GM18526 (cell line): ENCODE results near the gene TDRD9.

Source experiments
- POLR2A ChIP-seq: IDR thresholded peaks from 3 replicates; pipeline ENCODE4 v1.6.1; 2011; ENCODE audit not compliant: insufficient read length; ENCODE audit errors: extremely low read depth

Gene TDRD9

DNA sequence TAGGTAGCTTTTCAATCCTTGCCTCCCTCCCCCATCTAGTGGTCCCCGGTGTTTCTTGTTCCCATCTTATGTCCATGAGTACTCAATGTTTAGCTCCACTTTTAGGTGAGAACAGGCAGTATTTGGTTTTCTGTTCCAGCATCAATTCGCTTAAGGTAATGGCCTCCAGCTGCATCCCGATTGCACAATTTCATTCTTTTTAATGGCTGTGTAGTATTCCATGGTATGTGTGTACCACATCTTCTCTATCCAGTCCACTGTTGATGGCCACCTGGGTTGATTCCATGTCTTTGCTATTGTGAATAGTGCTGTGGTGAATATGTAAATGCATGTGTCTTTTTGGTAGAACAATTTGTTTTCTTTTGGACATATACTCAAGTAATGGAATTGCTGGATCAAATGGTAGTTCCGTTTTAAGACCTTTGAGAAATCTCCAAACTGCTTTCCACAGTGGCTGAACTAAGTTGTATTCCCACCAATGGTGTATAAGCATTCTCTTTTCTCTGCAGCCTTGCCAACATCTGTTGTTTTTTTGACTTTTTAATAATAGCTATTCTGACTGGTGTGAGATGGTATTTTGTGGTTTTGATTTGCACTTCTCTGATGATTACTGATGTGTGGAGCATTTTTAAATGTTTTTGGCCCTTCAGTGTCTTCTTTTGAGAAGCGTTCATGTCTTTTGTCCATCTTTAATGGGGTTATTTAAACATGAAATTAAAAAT lies 123.0 kb downstream of the TDRD9 start:
- TF ChIP-seq POLR2A = no peak

DNA sequence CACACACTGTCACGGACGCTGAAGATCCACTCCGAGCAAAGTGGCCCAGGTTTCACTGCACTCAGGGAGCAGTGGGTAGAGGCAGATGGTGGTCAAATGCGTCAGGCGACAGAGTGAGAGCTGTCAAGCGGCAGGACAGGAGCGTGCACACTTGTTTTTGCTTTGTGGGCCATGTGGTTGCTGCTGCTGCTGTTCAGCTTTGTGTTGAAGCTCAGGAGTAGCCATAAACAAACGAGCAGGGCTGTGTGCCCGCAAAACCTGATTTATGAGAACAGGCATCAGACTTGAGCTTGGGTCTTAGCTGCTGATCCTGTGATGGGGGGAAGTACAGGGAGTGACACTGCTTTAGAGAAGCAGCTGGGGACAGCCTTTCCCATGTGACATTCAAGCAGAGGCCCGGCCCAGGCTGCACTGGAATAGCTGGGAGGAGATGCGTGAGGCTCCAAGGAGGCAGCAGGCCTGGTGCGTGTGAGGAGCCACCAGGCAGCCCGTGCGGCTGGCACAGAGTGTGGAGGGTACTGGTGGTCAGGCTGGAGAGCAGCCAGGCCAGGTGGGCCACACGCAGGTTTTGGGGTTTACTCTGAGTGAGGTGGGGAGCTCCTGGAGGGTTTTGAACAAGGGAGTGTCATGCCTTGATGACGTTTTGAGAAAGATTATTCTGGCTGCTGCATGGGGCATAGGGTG lies 126.1 kb downstream of the TDRD9 start:
- TF ChIP-seq POLR2A = no peak

DNA sequence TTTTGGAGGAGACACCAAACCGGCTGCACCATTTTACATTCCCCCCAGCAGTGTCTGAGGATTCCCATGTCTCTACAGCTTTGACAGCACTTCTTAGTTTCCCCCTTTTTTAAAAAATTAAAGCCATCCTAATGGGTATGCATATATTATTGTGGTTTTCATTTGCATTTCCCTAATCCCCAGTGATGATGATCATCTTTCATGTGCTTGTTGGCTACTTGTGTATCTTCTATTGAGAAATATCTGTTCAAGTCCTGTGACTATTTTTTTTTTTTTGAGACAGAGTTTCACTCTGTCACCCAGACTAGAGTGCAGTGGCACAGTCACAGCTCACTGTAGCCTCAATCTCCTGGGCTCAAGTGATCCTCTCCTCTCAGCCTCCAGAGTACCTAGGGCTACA lies 134.0 kb downstream of the TDRD9 start:
- no peak for TF ChIP-seq POLR2A

DNA sequence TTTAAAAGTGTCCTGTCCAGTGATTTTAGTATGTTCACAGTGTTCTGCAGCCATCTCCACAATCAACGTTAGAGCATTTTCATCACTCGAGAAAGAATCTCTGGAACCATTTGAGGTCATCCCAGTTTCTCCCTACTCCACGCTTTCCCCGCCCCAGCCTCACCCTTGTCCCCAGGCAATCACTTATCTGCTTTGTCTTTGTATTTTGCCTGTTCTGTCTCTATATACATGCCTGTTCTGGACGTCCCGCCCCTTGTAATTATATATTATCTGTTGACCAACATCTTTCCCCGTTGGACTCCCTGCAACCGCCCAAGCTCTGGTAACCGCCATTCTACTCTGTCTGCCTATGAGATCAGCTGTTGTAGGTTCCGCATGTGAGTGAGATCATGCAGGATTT lies 135.7 kb downstream of the TDRD9 start:
- no peak for TF ChIP-seq POLR2A

DNA sequence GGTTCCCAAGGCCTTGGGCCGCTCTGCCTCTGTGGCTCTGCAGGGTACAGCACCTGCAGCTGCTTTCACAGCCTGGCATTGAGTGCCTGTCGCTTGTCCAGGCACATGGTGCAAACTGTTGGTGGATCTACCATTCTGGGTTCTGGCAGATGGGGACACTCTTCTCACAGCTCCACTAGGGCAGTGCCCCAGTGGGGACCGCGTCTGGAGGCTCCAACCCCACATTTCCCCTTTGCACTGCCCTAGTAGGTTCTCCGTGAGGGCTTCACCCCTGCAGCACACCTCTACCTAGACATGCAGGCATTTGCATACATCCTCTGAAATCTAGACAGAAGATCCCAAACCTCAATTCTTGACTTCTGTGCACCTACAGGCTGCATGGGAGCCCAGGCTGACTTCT lies 138.0 kb downstream of the TDRD9 start:
- no peak for TF ChIP-seq POLR2A

DNA sequence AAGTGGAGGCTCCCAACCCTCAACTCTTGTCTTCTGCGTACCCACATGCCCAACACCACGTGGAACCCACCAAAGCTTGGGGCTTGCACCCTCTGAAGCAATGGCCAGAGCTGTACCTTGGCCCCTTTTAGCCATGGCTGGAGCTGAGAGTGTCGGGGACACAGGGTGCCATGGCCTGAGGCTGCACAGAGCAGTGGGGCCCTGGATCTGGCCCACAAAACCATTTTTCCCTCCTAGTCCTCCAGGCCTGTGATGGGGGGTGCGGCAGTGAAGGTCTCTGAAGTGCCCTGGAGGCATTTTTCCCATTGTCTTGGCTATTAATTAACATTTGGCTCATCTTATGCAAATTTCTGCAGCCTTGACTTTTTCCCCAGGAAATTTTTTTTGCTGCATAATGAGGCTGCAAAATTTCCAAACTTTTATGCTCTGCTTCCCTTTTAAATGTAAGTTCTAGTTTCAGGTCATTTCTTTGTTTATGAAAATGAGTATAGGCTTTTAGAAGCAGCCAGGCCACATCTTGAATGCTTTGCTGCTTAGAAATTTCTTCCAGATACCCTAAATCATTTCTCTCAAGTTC lies 138.6 kb downstream of the TDRD9 start:
- no peak for TF ChIP-seq POLR2A

DNA sequence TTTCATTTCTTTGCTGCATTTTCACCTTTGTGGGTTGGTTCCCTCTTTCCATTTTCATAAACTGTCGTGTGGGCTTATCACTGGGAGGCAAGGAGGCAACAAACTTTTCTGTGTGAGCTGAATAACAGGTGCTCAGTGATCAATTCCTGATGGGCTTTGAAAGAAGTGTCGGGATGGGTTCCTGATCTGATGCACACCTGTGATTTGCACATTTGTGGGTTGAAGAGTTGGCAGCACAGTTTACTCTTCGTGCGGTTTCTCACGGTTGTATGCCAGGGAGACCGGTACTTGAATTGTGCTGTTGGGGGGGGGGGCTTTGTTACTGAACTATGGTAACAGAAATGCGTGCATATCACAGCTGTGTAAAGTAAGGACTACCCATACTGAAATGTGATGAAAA lies 141.3 kb downstream of the TDRD9 start:
- TF ChIP-seq POLR2A = no peak

DNA sequence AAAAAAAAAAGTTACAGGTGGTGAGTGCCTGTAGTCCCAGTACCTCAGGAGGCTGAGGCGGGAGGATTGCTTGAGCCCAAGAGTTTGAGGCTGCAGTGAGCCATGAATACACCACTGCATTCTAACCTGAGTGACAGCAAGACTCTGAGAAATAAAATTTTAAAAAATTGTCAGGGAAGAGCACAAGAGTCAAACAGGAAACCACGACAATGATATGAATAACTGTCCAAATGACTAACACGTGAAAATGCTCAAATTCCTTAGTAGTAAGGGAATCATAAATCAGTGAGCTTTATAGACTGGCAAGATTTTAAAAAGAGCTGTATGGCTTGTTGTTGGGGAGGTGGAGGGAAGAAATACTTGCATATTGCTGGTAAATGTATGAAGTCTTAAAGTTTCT lies 144.3 kb downstream of the TDRD9 start:
- TF ChIP-seq POLR2A = no peak

DNA sequence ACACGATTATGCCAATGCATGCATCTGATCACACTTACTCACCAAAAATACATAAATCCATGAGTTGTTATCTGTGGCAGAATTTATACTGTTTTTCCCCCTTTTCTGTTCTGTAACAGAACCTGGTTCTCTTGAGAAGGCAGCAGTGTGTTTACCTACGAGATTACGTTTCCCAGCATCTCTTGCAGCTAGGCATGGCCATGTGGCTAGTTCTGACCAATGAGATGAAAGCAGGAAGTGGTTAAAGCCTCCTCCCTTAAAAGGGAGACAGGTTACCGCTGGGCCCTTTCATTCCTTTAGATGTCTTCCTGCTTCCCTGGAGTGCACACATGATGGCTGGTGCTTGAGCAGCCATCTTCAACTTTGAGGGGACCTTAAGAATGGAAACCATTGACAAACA lies 145.5 kb downstream of the TDRD9 start:
- no peak for TF ChIP-seq POLR2A

DNA sequence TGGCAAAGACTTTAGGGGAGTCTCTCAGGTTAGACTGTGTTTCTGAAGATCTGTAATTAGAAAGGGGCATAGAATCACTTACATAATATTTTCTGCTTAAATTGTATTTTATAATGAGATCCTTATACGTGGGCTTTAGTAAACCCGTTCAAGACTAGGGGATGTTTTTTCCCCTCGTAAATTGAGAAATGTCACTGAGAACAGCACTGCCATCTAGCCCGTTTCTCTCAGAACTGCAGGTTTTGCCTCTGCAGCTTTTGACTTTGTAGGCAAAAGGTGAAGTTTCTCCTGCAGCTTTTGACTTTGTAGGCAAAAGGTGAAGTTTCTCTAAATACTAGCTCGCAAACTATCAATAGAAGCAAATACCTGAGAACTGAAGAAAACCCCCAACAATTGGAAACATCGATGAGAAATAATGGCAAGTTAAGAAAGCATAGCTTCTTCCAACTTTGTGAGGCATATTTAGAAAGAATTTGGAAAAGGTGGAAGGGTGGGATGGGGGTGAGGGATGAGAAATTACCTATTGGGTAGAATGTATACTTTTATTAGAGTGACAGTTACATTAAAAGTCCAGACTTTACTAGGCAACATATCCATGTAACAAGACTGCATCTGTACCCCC lies 147.4 kb downstream of the TDRD9 start:
- TF ChIP-seq POLR2A = no peak

DNA sequence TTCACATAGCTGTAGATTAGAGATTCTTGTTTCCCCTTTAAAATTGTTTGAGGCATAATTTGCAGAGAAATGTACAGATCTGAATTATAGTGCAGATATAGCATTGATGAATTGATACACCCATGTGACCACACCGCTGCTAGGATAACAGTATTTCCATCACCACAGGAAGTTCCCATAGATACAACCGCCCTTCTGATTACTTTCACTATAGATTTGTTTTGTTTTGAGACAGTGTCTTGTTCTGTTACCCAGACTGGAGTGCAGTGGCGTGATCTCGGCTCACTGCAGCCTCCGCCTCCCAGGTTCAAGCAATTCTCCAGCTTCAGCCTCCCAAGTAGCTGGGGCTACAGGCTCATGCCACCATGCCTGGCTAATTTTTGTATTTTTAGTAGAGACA lies 148.5 kb downstream of the TDRD9 start:
- no peak for TF ChIP-seq POLR2A

DNA sequence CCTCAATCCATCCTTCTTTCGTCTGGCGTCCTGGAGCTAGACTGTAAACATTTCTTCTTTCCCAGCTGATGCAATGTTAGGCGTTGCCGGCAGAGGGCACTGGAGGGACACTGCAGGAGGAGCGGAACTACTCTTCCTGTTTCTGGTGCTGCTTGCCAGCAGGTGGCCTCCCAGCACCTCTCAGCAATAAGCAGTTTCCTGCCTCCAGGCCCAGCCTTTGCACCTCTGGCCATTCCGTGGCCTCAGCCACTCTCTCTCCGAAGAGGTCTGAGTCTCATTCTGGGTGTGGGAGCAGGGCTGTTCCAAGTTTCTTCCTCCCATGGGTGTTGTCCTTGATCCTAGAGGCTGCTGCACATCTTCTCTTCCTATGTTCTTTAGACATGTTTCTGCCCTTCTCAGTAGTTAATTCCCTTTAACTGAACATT lies 149.8 kb downstream of the TDRD9 start:
- no peak for TF ChIP-seq POLR2A

DNA sequence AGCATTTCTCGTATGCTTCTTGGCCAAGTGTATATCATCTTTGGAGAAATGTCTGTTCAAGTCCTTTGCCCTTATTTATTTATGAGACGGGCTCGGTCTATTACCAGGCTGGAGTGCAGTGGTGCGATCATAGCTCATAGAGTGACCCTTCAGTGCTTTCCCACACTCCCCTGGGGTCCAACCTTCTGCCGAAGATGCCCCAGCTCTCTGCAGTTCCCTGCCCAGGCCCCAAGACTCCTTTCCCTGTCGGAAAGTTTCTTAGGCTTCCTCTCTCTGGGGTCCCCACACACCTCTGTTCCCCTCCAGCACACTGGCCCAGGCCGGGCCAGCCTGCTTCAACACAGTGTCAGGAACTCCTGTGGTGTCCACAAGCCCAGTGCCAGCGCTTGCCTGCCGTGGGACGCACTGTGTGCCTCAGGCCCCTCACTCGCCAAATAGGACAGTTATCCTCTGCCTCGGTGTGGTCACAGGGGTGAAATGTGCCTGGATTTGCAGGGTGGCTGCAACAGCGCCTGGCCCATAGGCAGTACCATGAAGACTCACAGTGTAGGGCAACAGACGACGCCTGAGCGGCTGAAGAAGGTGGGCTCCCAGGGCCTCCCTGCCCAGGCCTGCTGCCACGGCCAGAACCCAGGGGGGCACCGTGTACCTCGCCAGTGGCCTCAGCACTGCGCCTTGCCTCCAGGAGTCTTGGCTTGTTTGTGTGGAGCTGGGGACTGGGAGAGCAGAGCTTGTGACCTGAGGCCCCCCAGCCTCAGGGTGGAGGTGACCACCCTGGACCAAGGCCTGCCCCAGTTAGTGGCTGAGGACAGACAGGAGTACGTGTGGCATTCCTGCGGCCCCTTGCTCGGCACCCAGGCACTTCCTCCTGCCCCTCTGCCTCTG lies 152.4 kb downstream of the TDRD9 start:
- no peak for TF ChIP-seq POLR2A

DNA sequence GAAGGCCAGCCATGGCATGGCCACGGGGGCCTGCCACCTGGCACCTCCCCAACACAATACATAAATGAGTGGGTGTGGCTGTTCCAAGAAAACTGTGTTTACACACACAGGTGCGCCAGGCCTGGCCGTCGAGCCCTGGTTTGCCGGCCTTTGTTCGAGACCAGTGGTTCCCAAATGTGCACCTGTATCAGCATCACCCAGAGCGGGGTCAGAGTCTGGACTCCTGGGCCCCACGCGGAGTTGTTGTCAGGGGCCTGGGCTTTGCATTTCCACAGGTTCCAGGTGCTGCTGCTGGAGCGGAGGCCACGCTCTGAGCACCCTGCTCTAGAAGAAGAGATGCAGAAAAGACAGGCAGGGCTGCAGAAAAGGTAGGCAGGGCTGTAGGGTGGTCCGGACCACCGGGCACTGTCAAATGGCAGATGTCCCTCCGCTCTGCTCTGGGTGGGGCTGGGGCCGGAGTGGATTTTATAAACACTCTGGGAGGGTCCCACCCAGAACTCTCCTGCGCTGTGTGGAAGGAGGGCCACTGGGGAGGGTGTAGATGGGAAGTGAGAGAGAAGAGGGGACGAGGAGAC lies 153.1 kb downstream of the TDRD9 start:
- no peak for TF ChIP-seq POLR2A
